Measurements from ENCODE around the gene CCDC88C.

DNA sequence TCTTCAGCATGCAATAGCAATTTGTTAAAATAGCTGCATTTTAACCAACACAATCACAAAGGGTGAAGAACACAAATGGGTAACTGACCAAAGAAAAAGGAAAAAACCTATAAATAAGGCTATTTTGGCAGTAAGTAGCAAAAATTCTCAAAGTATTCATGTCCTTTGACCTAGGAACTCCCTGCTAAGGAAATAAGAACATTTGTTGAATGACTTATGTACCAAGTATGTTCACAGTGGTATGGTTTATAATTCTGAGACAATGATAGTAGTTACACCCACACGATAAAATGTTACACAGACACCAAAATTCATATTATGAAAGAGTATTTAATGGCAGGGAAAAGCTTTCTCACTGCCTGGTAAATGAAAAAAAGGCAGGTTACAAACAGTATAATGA is 16.9 kb downstream of the CCDC88C start:
- no peak for TF ChIP-seq POLR2A (IDR thresholded peaks at IDR 0.05)
- TF ChIP-seq, protein P1, sequence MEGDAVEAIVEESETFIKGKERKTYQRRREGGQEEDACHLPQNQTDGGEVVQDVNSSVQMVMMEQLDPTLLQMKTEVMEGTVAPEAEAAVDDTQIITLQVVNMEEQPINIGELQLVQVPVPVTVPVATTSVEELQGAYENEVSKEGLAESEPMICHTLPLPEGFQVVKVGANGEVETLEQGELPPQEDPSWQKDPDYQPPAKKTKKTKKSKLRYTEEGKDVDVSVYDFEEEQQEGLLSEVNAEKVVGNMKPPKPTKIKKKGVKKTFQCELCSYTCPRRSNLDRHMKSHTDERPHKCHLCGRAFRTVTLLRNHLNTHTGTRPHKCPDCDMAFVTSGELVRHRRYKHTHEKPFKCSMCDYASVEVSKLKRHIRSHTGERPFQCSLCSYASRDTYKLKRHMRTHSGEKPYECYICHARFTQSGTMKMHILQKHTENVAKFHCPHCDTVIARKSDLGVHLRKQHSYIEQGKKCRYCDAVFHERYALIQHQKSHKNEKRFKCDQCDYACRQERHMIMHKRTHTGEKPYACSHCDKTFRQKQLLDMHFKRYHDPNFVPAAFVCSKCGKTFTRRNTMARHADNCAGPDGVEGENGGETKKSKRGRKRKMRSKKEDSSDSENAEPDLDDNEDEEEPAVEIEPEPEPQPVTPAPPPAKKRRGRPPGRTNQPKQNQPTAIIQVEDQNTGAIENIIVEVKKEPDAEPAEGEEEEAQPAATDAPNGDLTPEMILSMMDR (IDR thresholded peaks at IDR 0.05 in 4 of 5, conservative IDR thresholded peaks at IDR 0.05 in 1 of 5), result no peak
